Smooth muscle cell (in vitro differentiated cells): ENCODE data around the gene UCP2. TPM values are rescaled to one million over a fixed set of nuclear protein-coding genes. Genes with fewer than 3 reads are reported as not detected.

Source experiments
- DNase-seq: peaks from one replicate; lab custom pipeline; 2025; ENCODE audit not compliant: unreplicated experiment; lab: John Stamatoyannopoulos, UW
- H2AFZ ChIP-seq: fragments of 200-600 bp; sonication (generic); 2 replicates; pipeline ENCODE4 v1.6.0; 2016; ENCODE audit warnings: antibody characterized with exemption, low read depth, mild to moderate bottlenecking
- H3F3A ChIP-seq: fragments of 200-600 bp; sonication (generic); 2 replicates; pipeline ENCODE4 v1.6.0; 2017; ENCODE audit warnings: antibody characterized with exemption, low read depth
- H3K27ac ChIP-seq: fragments of 200-600 bp; sonication (generic); 2 replicates; pipeline ENCODE4 v1.5.1; 2016; ENCODE audit warnings: low read depth, mild to moderate bottlenecking
- H3K27me3 ChIP-seq: fragments of 200-600 bp; sonication (generic); 2 replicates; pipeline ENCODE4 v1.6.1; 2016; ENCODE audit warnings: low read depth, mild to moderate bottlenecking
- H3K36me3 ChIP-seq: fragments of 200-600 bp; sonication (generic); 2 replicates; pipeline ENCODE4 v1.5.1; 2016; ENCODE audit warnings: low read depth
- H3K4me1 ChIP-seq: fragments of 200-600 bp; sonication (generic); 2 replicates; pipeline ENCODE4 v1.5.1; 2016; ENCODE audit warnings: low read depth
- H3K4me2 ChIP-seq: fragments of 200-600 bp; sonication (generic); 2 replicates; pipeline ENCODE4 v1.6.0; 2016; ENCODE audit warnings: mild to moderate bottlenecking
- H3K4me3 ChIP-seq: fragments of 200-600 bp; sonication (generic); 2 replicates; pipeline ENCODE4 v1.5.1; 2016; ENCODE audit warnings: mild to moderate bottlenecking
- H3K79me2 ChIP-seq: fragments of 200-600 bp; sonication (generic); 2 replicates; pipeline ENCODE4 v1.6.0; 2016; ENCODE audit warnings: low read depth, mild to moderate bottlenecking
- H3K9ac ChIP-seq: fragments of 200-600 bp; sonication (generic); 2 replicates; pipeline ENCODE4 v1.6.0; 2016; ENCODE audit warnings: low read depth
- H3K9me3 ChIP-seq: fragments of 200-600 bp; sonication (generic); replicated peaks from 2 replicates; pipeline ENCODE4 v1.5.1; 2016; ENCODE audit warnings: low read depth
- H4K20me1 ChIP-seq: fragments of 200-600 bp; sonication (generic); 2 replicates; pipeline ENCODE4 v1.6.0; 2016; ENCODE audit warnings: low read depth
- CTCF ChIP-seq: fragments of 200-600 bp; sonication (generic); IDR thresholded peaks from 2 replicates; pipeline ENCODE4 v1.5.1; 2017; ENCODE audit warnings: borderline replicate concordance, mild to moderate bottlenecking, antibody characterized with exemption; ENCODE audit not compliant: insufficient read depth, poor library complexity, severe bottlenecking
- WGBS: methylation state at CpG from one replicate; pipeline ENCODE4 v1.1.7; 2016; ENCODE audit warnings: low lambda C conversion rate; 5-methylcytosine and 5-hydroxymethylcytosine counted together
- polyA plus RNA-seq: library from polyadenylated mRNA; unstranded; fragments of >200 nt; fragmentation: Nextera tagmentation; extraction: Ambion mirVana; gene quantifications from 2 replicates; pipeline ENCODE4 v1.2.1, GENCODE V29; 2016
- total RNA-seq: library from RNA; depleted of rRNA; stranded (reverse); fragments of >200 nt; gene quantifications from 2 replicates; pipeline ENCODE4 v1.2.3, GENCODE V29; 2014

The UCP2 gene
- total and polyA plus RNA-seq, 2 experiments from 2014 or later: 0.67 to 8.2 TPM

DNA sequence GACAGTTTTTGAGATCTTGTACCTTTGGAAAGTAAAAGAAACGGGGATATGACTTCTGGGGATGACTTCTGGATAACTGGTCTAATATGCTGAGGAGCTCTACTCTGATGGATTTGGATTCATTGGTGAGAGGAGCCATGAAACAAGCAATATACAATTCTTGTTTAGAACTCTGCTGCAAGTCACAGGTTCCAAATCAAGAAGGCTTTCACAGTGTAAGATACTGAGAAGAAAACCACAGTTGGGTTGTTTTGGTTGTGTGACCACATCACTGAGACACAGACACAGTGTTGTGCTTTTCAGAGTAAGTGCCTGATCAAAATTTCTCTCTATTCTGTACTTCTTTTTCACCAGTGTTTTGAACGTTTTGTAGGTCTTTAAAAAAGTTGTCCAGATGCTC is 13.1 kb upstream of the UCP2 start:
- no peak overlapping the region for H2AFZ ChIP-seq
- no peaks in the 10 kb centered on the region for H3F3A ChIP-seq
- H3K36me3 ChIP-seq: no peaks in the 10 kb centered on the region
- H3K9ac ChIP-seq: no peak overlapping the region
- H3K9me3 ChIP-seq: no peaks in the 10 kb centered on the region
- no peaks in the 10 kb centered on the region for H3K27me3 ChIP-seq
- DNase-seq: no peak
- H3K27ac ChIP-seq: no peak overlapping the region
- no peak overlapping the region for H3K4me3 ChIP-seq
- H3K4me2 ChIP-seq: no peak overlapping the region
- H3K79me2 ChIP-seq: no peaks in the 10 kb centered on the region
- H4K20me1 ChIP-seq: no peaks in the 10 kb centered on the region
- no peak for TF ChIP-seq CTCF
- no peaks in the 10 kb centered on the region for H3K4me1 ChIP-seq
- 67% methylated on average over 2 of the region's 2 CpGs for WGBS

GRCh38 chr11:73995247-73995646 is 12.6 kb upstream of the UCP2 start:
- H2AFZ ChIP-seq: no peak overlapping the region
- H4K20me1 ChIP-seq: no peaks in the 10 kb centered on the region
- H3K27ac ChIP-seq: no peak overlapping the region

GRCh38 chr11:73991471-73992006 is 8.9 kb upstream of the UCP2 start:
- no peaks in the 10 kb centered on the region for H3K79me2 ChIP-seq
- WGBS: 86% methylated on average over 6 of the region's 6 CpGs
- H3K4me1 ChIP-seq: no peaks in the 10 kb centered on the region
- H3K4me3 ChIP-seq: no peak overlapping the region
- no peak overlapping the region for H3K27ac ChIP-seq
- H3K4me2 ChIP-seq: no peak overlapping the region
- TF ChIP-seq CTCF: no peak
- H3F3A ChIP-seq: no peaks in the 10 kb centered on the region
- no peak overlapping the region for H3K9ac ChIP-seq
- H3K9me3 ChIP-seq: no peaks in the 10 kb centered on the region
- no peak for DNase-seq
- H3K36me3 ChIP-seq: no peaks in the 10 kb centered on the region
- H2AFZ ChIP-seq: no peak overlapping the region
- H4K20me1 ChIP-seq: no peaks in the 10 kb centered on the region
- H3K27me3 ChIP-seq: no peaks in the 10 kb centered on the region

More at GRCh38 chr11:73995247-73995646, 12.6 kb upstream of the UCP2 start:
- no peak for TF ChIP-seq CTCF
- H3K4me3 ChIP-seq: no peak overlapping the region
- H3K9ac ChIP-seq: no peak overlapping the region
- H3K79me2 ChIP-seq: no peaks in the 10 kb centered on the region
- WGBS: 61% methylated on average over 2 of the region's 2 CpGs
- H3F3A ChIP-seq: no peaks in the 10 kb centered on the region
- no peak for DNase-seq
- H3K9me3 ChIP-seq: no peaks in the 10 kb centered on the region
- H3K27me3 ChIP-seq: no peaks in the 10 kb centered on the region
- no peaks in the 10 kb centered on the region for H3K36me3 ChIP-seq
- no peaks in the 10 kb centered on the region for H3K4me1 ChIP-seq
- no peak overlapping the region for H3K4me2 ChIP-seq

GRCh38 chr11:73990730-73991129 is 8.1 kb upstream of the UCP2 start:
- Histone ChIP-seq H3K27ac (no peak overlapping the region), H3K9me3 (no peaks in the 10 kb centered on the region), H3K9ac (no peak overlapping the region), H3F3A (no peaks in the 10 kb centered on the region), H3K36me3 (no peaks in the 10 kb centered on the region), H3K4me1 (no peaks in the 10 kb centered on the region), H2AFZ (no peak overlapping the region), H3K79me2 (no peaks in the 10 kb centered on the region), H3K27me3 (no peaks in the 10 kb centered on the region), H3K4me3 (no peak overlapping the region), H4K20me1 (no peaks in the 10 kb centered on the region), H3K4me2 (no peak overlapping the region)
- DNase-seq: no peak
- WGBS: 68% methylated on average over 2 of the region's 2 CpGs
- TF ChIP-seq CTCF: no peak
